IMR-90 (cell line): ENCODE results near the gene MAGI3. TPM values are rescaled to one million over a fixed set of nuclear protein-coding genes. Genes with fewer than 3 reads are reported as not detected.
A peak's percentile ranks its signal among the peaks of the same experiment; 100 is the strongest.

Source experiments
- ATAC-seq: fragments of 200-7000 bp; cut with Tn5 transposase; 2 replicates; pipeline ENCODE4 v1.9.1; 2020; ENCODE audit warnings: low read depth, mild to moderate bottlenecking, moderate library complexity
- BruUV-seq: library from RNA; stranded (reverse); fragments of 400-500 nt; replicated peaks from 2 replicates; lab custom pipeline; 2021; lab: Mats Ljungman, UMichigan
- CTCF ChIA-PET: fragments of 300-600 bp; formaldehyde crosslinking; extraction: SDS; loops from one replicate; lab custom pipeline; 2021; ENCODE audit warnings: antibody characterized with exemption; lab: Yijun Ruan, JAX
- POLR2A ChIA-PET: fragments of 300-600 bp; sonication (Branson Sonifier 250); formaldehyde crosslinking; loops from one replicate; lab custom pipeline; 2022; ENCODE audit warnings: antibody characterized with exemption; ENCODE audit not compliant: unreplicated experiment; lab: Charles Lee
- DNase-seq: peaks from one replicate; pipeline ENCODE4 v3.0.0; 2013
- H2AFZ ChIP-seq: replicated peaks from 2 replicates; pipeline ENCODE3; 2013; ENCODE audit warnings: low read length, mild to moderate bottlenecking; ENCODE audit not compliant: poor library complexity
- H2AK5ac ChIP-seq: 2 replicates; pipeline ENCODE4 v1.6.1; 2013; ENCODE audit warnings: low read depth, low read length, inconsistent platforms
- H2AK9ac ChIP-seq: replicated peaks from 2 replicates; pipeline ENCODE3; 2013; ENCODE audit warnings: mild to moderate bottlenecking, low read depth, low read length, moderate library complexity; ENCODE audit not compliant: poor library complexity
- H2BK120ac ChIP-seq: 2 replicates; pipeline ENCODE4 v1.6.1; 2013; ENCODE audit warnings: low read depth, low read length, inconsistent platforms
- H2BK15ac ChIP-seq: 3 replicates; pipeline ENCODE4 v1.6.1; 2013; ENCODE audit warnings: low read depth, low read length, inconsistent platforms
- H2BK20ac ChIP-seq: 2 replicates; pipeline ENCODE4 v1.6.1; 2013; ENCODE audit warnings: low read depth, mild to moderate bottlenecking, inconsistent platforms, low read length, moderate library complexity
- H2BK5ac ChIP-seq: 2 replicates; pipeline ENCODE4 v1.6.1; 2013; ENCODE audit warnings: mild to moderate bottlenecking, low read depth, low read length, inconsistent platforms; ENCODE audit not compliant: poor library complexity, severe bottlenecking
- H3K14ac ChIP-seq: replicated peaks from 2 replicates; pipeline ENCODE4 v1.6.1; 2013; ENCODE audit warnings: low read depth, low read length, inconsistent platforms
- H3K18ac ChIP-seq: 2 replicates; pipeline ENCODE4 v1.6.1; 2013; ENCODE audit warnings: low read depth, low read length, control low read depth
- H3K23ac ChIP-seq: 2 replicates; pipeline ENCODE4 v1.6.1; 2013; ENCODE audit warnings: low read depth, low read length, inconsistent platforms
- H3K27ac ChIP-seq: 2 replicates; pipeline ENCODE4 v1.5.1; 2013; ENCODE audit warnings: mild to moderate bottlenecking, control low read depth, low read length; ENCODE audit not compliant: insufficient read depth
- H3K27me3 ChIP-seq: 2 replicates; pipeline ENCODE4 v1.6.1; 2013; ENCODE audit warnings: low read length; ENCODE audit not compliant: control insufficient read depth, insufficient read depth
- H3K36me3 ChIP-seq: 2 replicates; pipeline ENCODE4 v1.6.1; 2013; ENCODE audit warnings: low read length, mixed read lengths; ENCODE audit not compliant: control insufficient read depth, insufficient read depth
- H3K4ac ChIP-seq: 2 replicates; pipeline ENCODE4 v1.6.1; 2013; ENCODE audit warnings: low read depth, low read length, inconsistent platforms
- H3K4me1 ChIP-seq: 2 replicates; pipeline ENCODE4 v1.6.1; 2013; ENCODE audit warnings: low read length, mixed read lengths; ENCODE audit not compliant: control insufficient read depth, insufficient read depth
- H3K4me2 ChIP-seq: 2 replicates; pipeline ENCODE4 v1.6.1; 2013; ENCODE audit warnings: low read depth, mild to moderate bottlenecking, control low read depth, low read length, moderate library complexity
- H3K4me3 ChIP-seq: 2 replicates; pipeline ENCODE4 v1.5.1; 2013; ENCODE audit warnings: low read depth, mild to moderate bottlenecking, control low read depth, low read length, moderate library complexity; ENCODE audit not compliant: insufficient read depth
- H3K56ac ChIP-seq: 2 replicates; pipeline ENCODE4 v1.6.1; 2013; ENCODE audit warnings: low read length, inconsistent platforms; ENCODE audit not compliant: insufficient read depth; ENCODE audit errors: extremely low read depth
- H3K79me1 ChIP-seq, 2 experiments: 2 replicates each; pipeline ENCODE4 v1.6.1; 2013; ENCODE audit warnings: low read length in 2 of 2, inconsistent platforms in 1 of 2, low read depth in 1 of 2
- H3K9ac ChIP-seq: 2 replicates; pipeline ENCODE4 v1.6.1; 2013; ENCODE audit warnings: low read depth, low read length, control low read depth
- H3K9me1 ChIP-seq: 2 replicates; pipeline ENCODE4 v1.6.1; 2013; ENCODE audit warnings: low read length, inconsistent platforms; ENCODE audit not compliant: insufficient read depth
- H3K9me3 ChIP-seq: 2 replicates; pipeline ENCODE4 v1.6.1; 2013; ENCODE audit warnings: low read length; ENCODE audit not compliant: control insufficient read depth, insufficient read depth
- H4K20me1 ChIP-seq: 2 replicates; pipeline ENCODE4 v1.6.1; 2013; ENCODE audit warnings: low read length, inconsistent platforms; ENCODE audit not compliant: insufficient read depth
- H4K5ac ChIP-seq: 2 replicates; pipeline ENCODE4 v1.6.1; 2013; ENCODE audit warnings: mild to moderate bottlenecking, low read depth, low read length, control low read depth
- H4K8ac ChIP-seq, 2 experiments: 2 replicates each; pipeline ENCODE4 v1.6.1; 2013; ENCODE audit warnings: low read depth in 2 of 2, low read length in 2 of 2, control low read depth in 1 of 2, inconsistent platforms in 1 of 2
- H4K91ac ChIP-seq: 2 replicates; pipeline ENCODE4 v1.6.1; 2013; ENCODE audit warnings: low read depth, low read length, inconsistent platforms; ENCODE audit not compliant: insufficient read depth
- CEBPB ChIP-seq: IDR thresholded peaks from 2 replicates; pipeline ENCODE4 v1.6.1; 2012; ENCODE audit warnings: low read depth, low read length, improper control_type of control experiment
- MXI1 ChIP-seq: IDR thresholded peaks from 2 replicates; pipeline ENCODE4 v1.6.1; 2012; ENCODE audit warnings: low read depth, mild to moderate bottlenecking, low read length, moderate library complexity, borderline replicate concordance
- USF2 ChIP-seq: fragments of 150-350 bp; IDR thresholded peaks from 2 replicates; pipeline ENCODE4 v1.6.1; 2017; ENCODE audit warnings: mild to moderate bottlenecking, antibody characterized with exemption, low read length, low read depth
- WGBS, 2 experiments: methylation state at CpG; one replicate each; pipeline versions ENCODE4 v1.1.5 to v1.1.7; 2013; ENCODE audit warnings: missing lambda C conversion rate in 2 of 2; ENCODE audit not compliant: insufficient read length in 1 of 2; ENCODE audit errors: extremely low coverage in 2 of 2; 5-methylcytosine and 5-hydroxymethylcytosine counted together
- dilution Hi-C: fragments of 300-500 bp; cut with HindIII; formaldehyde crosslinking; loops from one replicate; pipeline ENCODE4 v1.14.3; 2018; ENCODE audit warnings: low sequenced_read_pairs; ENCODE audit not compliant: unreplicated experiment
- in situ Hi-C: fragments of 300-500 bp; cut with MboI; formaldehyde crosslinking; loops from 3 replicates; pipeline ENCODE4 v1.14.3; 2019; ENCODE audit warnings: low sequenced_read_pairs, inconsistent platforms, mixed read lengths
- intact Hi-C: fragments of 100-400 bp; cut with micrococcal nuclease; formaldehyde crosslinking; loops from 2 replicates; pipeline ENCODE4 v1.10.0; 2022
- polyA plus RNA-seq, 3 experiments: library from polyadenylated mRNA; depleted of rRNA; stranded (reverse); fragments of >200 nt; gene quantifications; 2 replicates each; pipeline ENCODE4 v1.2.3, GENCODE V29; 2012; ENCODE audit warnings: low replicate concordance in 1 of 3
- total RNA-seq: library from RNA; depleted of rRNA; stranded (reverse); fragments of >200 nt; gene quantifications from 2 replicates; pipeline ENCODE4 v1.2.3, GENCODE V29; 2012

The MAGI3 gene
- total and polyA plus RNA-seq, 2 of the 4 experiments (the other 2 are of a cell fraction) = 2.5 to 8.8 TPM

GRCh38 chr1:113684153-113684541, 293.8 kb downstream of the MAGI3 start:
- H3K4me2 ChIP-seq = peak overlapping the region; percentile 33
- ATAC-seq = peak; percentile 78
- H2AFZ ChIP-seq = peak overlapping the region; percentile 40

More at GRCh38 chr1:113684153-113684541, 293.8 kb downstream of the MAGI3 start:
- peak overlapping the region; percentile 44; the same call in 1 of the 2 replicates for H3K27ac ChIP-seq
- no peak overlapping the region for H3K23ac ChIP-seq
- H3K79me1 ChIP-seq = no peaks in the 10 kb centered on the region
- intact Hi-C loops = no loop called here
- no peak overlapping the region for H3K18ac ChIP-seq
- H4K91ac ChIP-seq = no peak overlapping the region
- no TSS peak for BruUV-seq
- H4K5ac ChIP-seq = no peak overlapping the region
- ChIA-PET POLR2A (interaction anchor here (0.6 kb wide), 1 partner anchor 111 kb away, joined by 3 read pairs; no protein-coding TSS in a partner anchor), CTCF (interaction anchor here (2.6 kb wide), 1 partner anchor 543 kb away, joined by 8 read pairs; no protein-coding TSS in a partner anchor)
- no peaks in the 10 kb centered on the region for H3K27me3 ChIP-seq
- dilution Hi-C loops = no loop called here
- no peak overlapping the region for H3K9ac ChIP-seq
- no peak overlapping the region for H2BK120ac ChIP-seq
- 0 out of 2 replicates have a peak overlapping the region, but pooled peaks have one; percentile 10 for H3K14ac ChIP-seq
- 0 out of 4 replicates have a peak overlapping the region, but pooled peaks of 1 of the 2 experiments have one; percentile 3 for H4K8ac ChIP-seq
- no peaks in the 10 kb centered on the region for H3K9me3 ChIP-seq
- H3K4ac ChIP-seq = no peak overlapping the region
- no peak overlapping the region for H3K4me3 ChIP-seq
- in situ Hi-C loops = loop anchor here (25.0 kb wide), 1 partner anchor 972 kb away; the partner anchor contains the start of genes PPM1J and RHOC
- H3K4me1 ChIP-seq = no peaks in the 10 kb centered on the region
- H2BK20ac ChIP-seq = no peak overlapping the region
- H3K9me1 ChIP-seq = 0 out of 2 replicates have a peak, but pooled peaks cover 2% of the 10 kb centered on the region
- H3K56ac ChIP-seq = no peak overlapping the region
- peak; percentile 82 for DNase-seq
- WGBS, 2 experiments = no CpG with 5 or more reads among the region's 6 CpGs
- no peak overlapping the region for H2BK15ac ChIP-seq
- H2AK9ac ChIP-seq = no peak overlapping the region
- H4K20me1 ChIP-seq = no peaks in the 10 kb centered on the region
- 0 out of 2 replicates have a peak, but pooled peaks cover 2% of the 10 kb centered on the region for H3K36me3 ChIP-seq
- TF ChIP-seq MXI1 (0 out of 2 replicates have a peak, but pooled peaks have one; percentile 14), USF2 (no peak), CEBPB (no peak)
- H2AK5ac ChIP-seq = no peak overlapping the region
- peak overlapping the region; percentile 60 for H2BK5ac ChIP-seq
